Upper lobe of right lung (tissue), 1 donor: ENCODE measurements around the gene RANBP3. TPM values are rescaled to one million over a fixed set of nuclear protein-coding genes. Genes with fewer than 3 reads are reported as not detected.

Source experiments
- ATAC-seq: fragments of 200-7000 bp; cut with Tn5 transposase; one replicate; pipeline ENCODE4 v1.9.1; 2020; ENCODE audit warnings: mild to moderate bottlenecking, moderate library complexity
- DNase-seq: peaks from one replicate; pipeline ENCODE4 v3.0.0-alpha.2; 2020
- H3K27ac ChIP-seq: fragments of 200-600 bp; one replicate; pipeline ENCODE4 v1.8.0; 2022
- H3K27me3 ChIP-seq: fragments of 200-600 bp; one replicate; pipeline ENCODE4 v1.8.0; 2022; ENCODE audit warnings: mild to moderate bottlenecking
- H3K36me3 ChIP-seq: fragments of 200-600 bp; one replicate; pipeline ENCODE4 v1.8.0; 2022
- H3K4me1 ChIP-seq: fragments of 200-600 bp; one replicate; pipeline ENCODE4 v1.8.0; 2022
- H3K4me3 ChIP-seq: fragments of 200-600 bp; one replicate; pipeline ENCODE4 v1.8.0; 2022; ENCODE audit warnings: mild to moderate bottlenecking
- H3K9me3 ChIP-seq: fragments of 200-600 bp; one replicate; pipeline ENCODE4 v1.8.0; 2022
- intact Hi-C: fragments of 100-400 bp; cut with DNase I; formaldehyde crosslinking; loops from one replicate; pipeline ENCODE4 v1.11.0; 2022
- total RNA-seq: library from RNA; stranded (reverse); fragmentation: NEBNext Ultra II Directional; extraction: Animal tissue kit (Norgen Biotek cat#: 25700); gene quantifications from one replicate; pipeline ENCODE4 v1.2.1, GENCODE V29; 2021
- TF ChIP-seq, protein P1 (sequence below): fragments of 200-600 bp; IDR thresholded peaks from one replicate; pipeline ENCODE4 v1.8.0; 2022; ENCODE audit warnings: antibody characterized with exemption
- donor health status: DM: no; HTN: yes; CAD: no; lungs with severe emphysema.

RANBP3 gene
- total RNA-seq, 1 donor from 2014 or later: 65.5 TPM

DNA sequence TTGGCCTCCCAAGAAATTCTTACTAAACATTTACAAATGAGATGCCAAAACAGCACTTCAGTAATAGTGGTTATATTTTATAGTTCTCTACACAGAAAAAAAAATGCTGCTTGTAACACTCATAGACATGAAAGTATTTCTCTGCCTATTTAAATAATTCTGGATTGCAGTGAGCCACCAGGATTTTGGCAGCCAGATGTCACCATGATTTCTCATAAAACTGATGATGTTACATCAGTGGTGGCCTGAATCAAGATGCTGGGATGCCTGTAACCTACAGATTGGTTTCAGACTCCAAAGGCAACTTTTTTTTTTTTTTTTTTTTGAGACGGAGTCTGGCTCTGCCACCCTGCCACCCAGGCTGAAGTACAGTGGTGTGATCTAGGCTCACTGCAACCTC lies 66.6 kb downstream of the RANBP3 start:
- Histone ChIP-seq H3K4me3 (no peak overlapping the region), H3K36me3 (peaks cover 18% of the 10 kb centered on the region), H3K9me3 (no peaks in the 10 kb centered on the region), H3K27me3 (no peaks in the 10 kb centered on the region), H3K27ac (no peak overlapping the region), H3K4me1 (no peaks in the 10 kb centered on the region)
- TF ChIP-seq, protein P1, sequence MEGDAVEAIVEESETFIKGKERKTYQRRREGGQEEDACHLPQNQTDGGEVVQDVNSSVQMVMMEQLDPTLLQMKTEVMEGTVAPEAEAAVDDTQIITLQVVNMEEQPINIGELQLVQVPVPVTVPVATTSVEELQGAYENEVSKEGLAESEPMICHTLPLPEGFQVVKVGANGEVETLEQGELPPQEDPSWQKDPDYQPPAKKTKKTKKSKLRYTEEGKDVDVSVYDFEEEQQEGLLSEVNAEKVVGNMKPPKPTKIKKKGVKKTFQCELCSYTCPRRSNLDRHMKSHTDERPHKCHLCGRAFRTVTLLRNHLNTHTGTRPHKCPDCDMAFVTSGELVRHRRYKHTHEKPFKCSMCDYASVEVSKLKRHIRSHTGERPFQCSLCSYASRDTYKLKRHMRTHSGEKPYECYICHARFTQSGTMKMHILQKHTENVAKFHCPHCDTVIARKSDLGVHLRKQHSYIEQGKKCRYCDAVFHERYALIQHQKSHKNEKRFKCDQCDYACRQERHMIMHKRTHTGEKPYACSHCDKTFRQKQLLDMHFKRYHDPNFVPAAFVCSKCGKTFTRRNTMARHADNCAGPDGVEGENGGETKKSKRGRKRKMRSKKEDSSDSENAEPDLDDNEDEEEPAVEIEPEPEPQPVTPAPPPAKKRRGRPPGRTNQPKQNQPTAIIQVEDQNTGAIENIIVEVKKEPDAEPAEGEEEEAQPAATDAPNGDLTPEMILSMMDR: no peak
- ATAC-seq: no peak
- intact Hi-C loops: no loop called here
- no peak for DNase-seq

DNA sequence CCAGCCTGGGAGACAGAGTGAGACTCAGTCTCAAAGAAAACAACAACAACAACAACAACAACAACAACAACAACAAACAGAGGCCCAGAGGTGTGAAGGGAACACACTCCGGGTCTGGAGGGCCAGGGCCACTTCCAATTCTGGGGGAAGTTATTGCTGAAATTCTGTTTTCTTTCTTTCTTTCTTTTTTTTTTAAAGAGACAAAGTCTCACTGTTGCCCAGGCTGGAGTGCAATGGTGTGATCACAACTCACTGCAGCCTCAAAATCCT lies 67.4 kb downstream of the RANBP3 start:
- Histone ChIP-seq H3K27me3 (no peaks in the 10 kb centered on the region), H3K9me3 (no peaks in the 10 kb centered on the region), H3K4me1 (peaks cover 7% of the 10 kb centered on the region), H3K36me3 (peaks cover 12% of the 10 kb centered on the region), H3K4me3 (no peak overlapping the region), H3K27ac (no peak overlapping the region)
- ATAC-seq: no peak
- intact Hi-C loops: no loop called here
- no peak for DNase-seq
- TF ChIP-seq, protein P1: no peak

DNA sequence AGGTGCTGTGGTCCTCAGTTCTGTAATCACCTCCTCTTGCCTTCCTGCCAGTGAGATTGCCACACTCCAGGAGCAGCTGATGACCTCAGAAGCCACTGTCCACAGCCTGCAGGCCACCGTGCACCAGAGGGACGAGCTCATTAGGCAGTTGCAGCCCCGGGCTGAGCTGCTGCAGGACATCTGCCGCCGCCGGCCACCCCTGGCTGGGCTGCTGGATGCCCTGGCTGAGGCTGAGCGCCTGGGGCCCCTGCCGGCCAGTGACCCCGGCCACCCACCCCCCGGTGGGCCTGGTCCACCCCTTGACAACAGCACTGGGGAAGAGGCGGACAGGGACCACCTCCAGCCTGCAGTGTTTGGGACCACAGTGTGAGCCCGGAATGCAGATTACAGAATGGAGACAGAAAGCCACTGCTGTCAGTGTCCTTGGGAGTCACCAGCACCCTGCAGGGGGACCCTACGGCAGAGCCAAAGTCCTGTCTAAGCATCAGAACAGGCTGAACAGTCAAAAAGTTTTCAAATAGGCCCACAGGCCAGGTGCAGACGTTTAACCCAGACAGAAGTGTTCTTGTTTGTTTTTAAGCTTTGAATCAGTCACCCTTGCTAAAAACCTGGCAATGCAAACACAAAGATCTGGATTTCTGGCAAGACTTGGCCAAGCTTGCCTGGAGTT lies 69.0 kb downstream of the RANBP3 start:
- Histone ChIP-seq H3K27ac (no peak overlapping the region), H3K9me3 (no peaks in the 10 kb centered on the region), H3K27me3 (no peaks in the 10 kb centered on the region), H3K4me3 (no peak overlapping the region), H3K4me1 (peaks cover 13% of the 10 kb centered on the region), H3K36me3 (peaks cover 12% of the 10 kb centered on the region)
- DNase-seq: no peak
- TF ChIP-seq, protein P1: no peak
- intact Hi-C loops: no loop called here
- no peak for ATAC-seq

DNA sequence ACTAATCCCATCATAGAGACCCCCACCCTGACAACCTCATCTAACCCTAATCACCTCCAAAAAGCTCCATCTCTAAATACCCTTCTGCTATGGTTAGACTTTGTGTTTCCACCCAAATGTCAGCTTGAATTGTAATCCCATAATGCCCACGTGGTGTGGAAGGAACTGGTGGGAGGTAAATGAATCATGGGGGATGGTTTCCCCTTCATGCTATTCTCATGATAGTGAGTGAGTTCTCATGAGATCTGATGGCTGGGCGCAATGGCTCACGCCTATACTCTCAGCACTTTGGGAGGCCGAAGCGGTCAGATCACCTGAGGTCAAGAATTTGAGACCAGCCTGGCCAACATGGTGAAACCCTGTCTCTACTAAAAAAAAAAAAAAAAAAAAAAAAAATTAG lies 70.7 kb downstream of the RANBP3 start:
- Histone ChIP-seq H3K9me3 (no peaks in the 10 kb centered on the region), H3K4me1 (peaks cover 20% of the 10 kb centered on the region), H3K27me3 (no peaks in the 10 kb centered on the region), H3K27ac (no peak overlapping the region), H3K4me3 (no peak overlapping the region), H3K36me3 (peaks cover 12% of the 10 kb centered on the region)
- intact Hi-C loops: no loop called here
- DNase-seq: no peak
- ATAC-seq: no peak
- TF ChIP-seq, protein P1: no peak

DNA sequence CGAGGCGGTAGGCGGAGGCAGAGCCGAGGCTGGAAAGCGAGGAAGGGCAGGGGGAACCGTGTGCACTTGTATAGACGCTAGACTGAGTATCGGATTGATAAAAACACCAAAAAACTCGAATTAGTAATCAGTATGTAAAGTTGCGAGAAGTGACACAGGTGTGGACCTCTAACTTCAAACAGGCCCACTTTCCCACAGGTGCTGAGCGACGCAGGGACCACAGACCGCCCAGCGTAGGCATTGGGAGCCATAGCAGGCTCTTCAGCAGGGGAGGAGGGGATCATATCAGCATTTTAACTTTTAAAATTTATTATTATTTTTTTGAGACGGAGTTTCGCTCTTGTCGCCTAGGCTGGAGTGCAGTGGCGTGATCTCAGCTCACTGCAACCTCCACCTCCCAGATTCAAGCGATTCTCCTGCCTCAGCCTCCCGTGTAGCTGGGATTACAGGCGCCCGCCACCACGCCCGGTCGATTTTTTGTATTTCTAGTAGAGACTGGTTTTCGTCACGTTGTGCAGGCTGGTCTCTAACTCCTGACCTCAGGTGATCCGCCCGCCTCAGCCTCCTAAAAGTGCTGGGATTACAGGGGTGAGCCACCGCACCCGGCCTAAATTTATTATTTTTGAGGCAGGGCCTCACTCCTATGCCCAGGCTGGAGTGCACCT lies 72.7 kb downstream of the RANBP3 start:
- H3K9me3 ChIP-seq: no peaks in the 10 kb centered on the region

More for the DNA sequence above, 72.7 kb downstream of the RANBP3 start:
- Histone ChIP-seq H3K4me1 (peaks cover 22% of the 10 kb centered on the region), H3K36me3 (peaks cover 12% of the 10 kb centered on the region), H3K4me3 (peak overlapping the region; percentile 94), H3K27me3 (no peaks in the 10 kb centered on the region), H3K27ac (peak overlapping the region; percentile 83)
- intact Hi-C loops: no loop called here
- ATAC-seq (no peak), DNase-seq (no peak)
- TF ChIP-seq, protein P1: no peak
